Measurements from ENCODE around the gene ZBTB42.

DNA sequence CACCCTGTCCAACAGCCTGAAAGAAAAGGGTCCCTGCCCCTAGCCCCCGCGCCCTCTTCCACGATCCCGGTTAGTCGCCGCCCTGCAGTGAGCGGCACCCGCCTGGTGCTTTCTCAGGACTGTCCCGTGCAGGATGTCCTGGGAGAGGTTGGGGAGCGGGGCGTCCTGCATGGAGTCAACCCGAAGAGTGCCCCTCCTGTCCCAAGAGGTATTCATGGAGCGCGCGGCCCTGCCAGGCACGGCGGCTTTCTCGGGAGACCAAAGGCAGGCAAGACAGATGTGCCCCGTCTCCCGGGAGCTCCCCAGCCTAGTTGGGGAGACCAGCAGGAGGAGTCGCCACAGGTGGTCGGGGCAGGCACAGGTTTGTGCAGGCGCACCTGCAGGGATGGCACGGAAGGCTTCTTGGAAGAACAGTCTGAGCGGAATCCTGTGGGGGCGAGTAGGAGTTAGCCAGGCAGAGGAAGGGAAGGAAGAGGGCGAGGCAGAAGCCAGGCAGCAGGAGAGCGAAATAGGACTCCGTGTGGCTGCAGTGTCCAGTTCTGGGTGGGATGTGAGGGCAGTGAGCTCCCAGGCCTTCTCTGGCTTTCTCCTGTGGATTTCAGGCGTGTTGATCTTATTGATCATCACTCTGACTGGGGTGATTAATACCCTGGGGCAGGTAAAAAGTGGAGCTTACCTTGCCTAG lies 47.2 kb upstream of the ZBTB42 start:
- TF ChIP-seq, protein P1, sequence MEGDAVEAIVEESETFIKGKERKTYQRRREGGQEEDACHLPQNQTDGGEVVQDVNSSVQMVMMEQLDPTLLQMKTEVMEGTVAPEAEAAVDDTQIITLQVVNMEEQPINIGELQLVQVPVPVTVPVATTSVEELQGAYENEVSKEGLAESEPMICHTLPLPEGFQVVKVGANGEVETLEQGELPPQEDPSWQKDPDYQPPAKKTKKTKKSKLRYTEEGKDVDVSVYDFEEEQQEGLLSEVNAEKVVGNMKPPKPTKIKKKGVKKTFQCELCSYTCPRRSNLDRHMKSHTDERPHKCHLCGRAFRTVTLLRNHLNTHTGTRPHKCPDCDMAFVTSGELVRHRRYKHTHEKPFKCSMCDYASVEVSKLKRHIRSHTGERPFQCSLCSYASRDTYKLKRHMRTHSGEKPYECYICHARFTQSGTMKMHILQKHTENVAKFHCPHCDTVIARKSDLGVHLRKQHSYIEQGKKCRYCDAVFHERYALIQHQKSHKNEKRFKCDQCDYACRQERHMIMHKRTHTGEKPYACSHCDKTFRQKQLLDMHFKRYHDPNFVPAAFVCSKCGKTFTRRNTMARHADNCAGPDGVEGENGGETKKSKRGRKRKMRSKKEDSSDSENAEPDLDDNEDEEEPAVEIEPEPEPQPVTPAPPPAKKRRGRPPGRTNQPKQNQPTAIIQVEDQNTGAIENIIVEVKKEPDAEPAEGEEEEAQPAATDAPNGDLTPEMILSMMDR (conservative IDR thresholded peaks at IDR 0.05; ENCODE audit: low read depth, low read length), result no peak
- no peak for TF ChIP-seq EZH2 (IDR thresholded peaks at IDR 0.05; ENCODE audit: borderline replicate concordance, low read depth, low read length, poor library complexity, severe bottlenecking)
